K562 (cell line): ENCODE measurements around the gene SH3D21. TPM values are rescaled to one million over a fixed set of nuclear protein-coding genes. Genes with fewer than 3 reads are reported as not detected.

ENCODE experiments used
- ATAC-seq: fragments of 200-7000 bp; cut with Tn5 transposase; 3 replicates; pipeline ENCODE4 v1.9.1; 2020; ENCODE audit warnings: moderate library complexity
- BruUV-seq: library from RNA; stranded (reverse); fragments of 400-500 nt; replicated peaks from 2 replicates; lab custom pipeline; 2021; lab: Mats Ljungman, UMichigan
- CTCF ChIA-PET: fragments of 300-600 bp; formaldehyde crosslinking; extraction: SDS; loops from one replicate; lab custom pipeline; 2021; ENCODE audit warnings: low intra/inter-chr PET ratio; lab: Yijun Ruan, JAX
- POLR2A ChIA-PET: fragments of 300-600, 350-650 bp; sonication (Branson Sonifier 250); formaldehyde crosslinking; extraction: SDS; loops from one replicate; lab custom pipeline; 2021; ENCODE audit warnings: antibody characterized with exemption, inconsistent platforms; lab: Yijun Ruan, JAX
- DNase-seq, 4 experiments: peaks; one replicate each; pipeline versions ENCODE4 v3.0.0 to v3.0.0-alpha.2; 2011 to 2018; ENCODE audit warnings: low spot score in 3 of 4, mixed read lengths in 3 of 4; ENCODE audit errors: extremely low read depth in 1 of 4
- FAIRE-seq: peaks from 2 replicates; lab custom pipeline; 2011; peaks lifted over from hg19 to GRCh38; lab: Jason Lieb, UNC
- H2AFZ ChIP-seq: 2 replicates; pipeline ENCODE4 v1.6.0; 2011; ENCODE audit warnings: low read depth, low read length, control low read depth, inconsistent platforms
- H3K27ac ChIP-seq: fragments of 200-600 bp; 3 replicates; pipeline ENCODE4 v1.8.0; 2011; ENCODE audit warnings: low read depth, mild to moderate bottlenecking, control low read depth, inconsistent platforms, low read length, moderate library complexity, mixed read lengths; ENCODE audit errors: extremely low read depth
- H3K27me3 ChIP-seq, 2 experiments: fragments of 300-600 bp in 1 of 2; 2 replicates in 1 of 2; 3 replicates in 1 of 2; pipeline versions ENCODE4 v1.6.0 to v1.8.0; 2011; ENCODE audit warnings: inconsistent platforms in 2 of 2, low read length in 2 of 2, mild to moderate bottlenecking in 1 of 2, mixed read lengths in 1 of 2, moderate library complexity in 1 of 2; ENCODE audit not compliant: control insufficient read depth in 2 of 2, insufficient read depth in 2 of 2
- H3K36me3 ChIP-seq: fragments of 300-600 bp; 3 replicates; pipeline ENCODE4 v1.8.0; 2011; ENCODE audit warnings: mild to moderate bottlenecking, low read length, inconsistent platforms; ENCODE audit not compliant: control insufficient read depth, insufficient read depth
- H3K4me1 ChIP-seq, 2 experiments: fragments of 200-600 bp in 1 of 2; replicated peaks in 1 of 2; 2 replicates in 1 of 2; 3 replicates in 1 of 2; pipeline versions ENCODE4 v1.5.1 to v1.8.0; 2011; ENCODE audit warnings: inconsistent platforms in 2 of 2, low read length in 2 of 2, mild to moderate bottlenecking in 1 of 2, mixed read lengths in 1 of 2, moderate library complexity in 1 of 2; ENCODE audit not compliant: control insufficient read depth in 2 of 2, insufficient read depth in 2 of 2
- H3K4me2 ChIP-seq: 2 replicates; pipeline ENCODE4 v1.6.1; 2011; ENCODE audit warnings: low read length, control low read depth, inconsistent platforms, mixed read lengths; ENCODE audit not compliant: insufficient read depth
- H3K4me3 ChIP-seq: fragments of 200-600 bp; sonication (generic), shearing (Covaris generic); 2 replicates; pipeline ENCODE4 v1.5.1; 2016; ENCODE audit warnings: control low read depth, inconsistent platforms
- H3K79me2 ChIP-seq: fragments of 200-600 bp; 3 replicates; pipeline ENCODE4 v1.8.0; 2011; ENCODE audit warnings: low read length, inconsistent platforms; ENCODE audit not compliant: control insufficient read depth, insufficient read depth
- H3K9ac ChIP-seq, 2 experiments: 2 replicates each; pipeline versions ENCODE4 v1.6.0 to v1.6.1; 2011; ENCODE audit warnings: low read depth in 2 of 2, low read length in 2 of 2, control low read depth in 1 of 2, inconsistent platforms in 1 of 2, mild to moderate bottlenecking in 1 of 2, mixed read lengths in 1 of 2; ENCODE audit not compliant: insufficient read depth in 1 of 2
- H3K9me1 ChIP-seq: one replicate; pipeline ENCODE4 v1.6.0; 2011; ENCODE audit warnings: inconsistent platforms, mild to moderate bottlenecking, low read length, moderate library complexity; ENCODE audit not compliant: control insufficient read depth, insufficient read depth
- H3K9me3 ChIP-seq: replicated peaks from 2 replicates; pipeline ENCODE4 v1.5.1; 2011; ENCODE audit warnings: low read depth, low read length, inconsistent platforms; ENCODE audit not compliant: control insufficient read depth, insufficient read depth
- H4K20me1 ChIP-seq: replicated peaks from 2 replicates; pipeline ENCODE4 v1.6.1; 2011; ENCODE audit warnings: low read length, inconsistent platforms, mixed read lengths; ENCODE audit not compliant: control insufficient read depth, insufficient read depth
- BDP1 ChIP-seq: IDR thresholded peaks from 3 replicates; pipeline ENCODE4 v1.6.1; 2011; ENCODE audit not compliant: insufficient read length, insufficient read depth
- BRCA1 ChIP-seq, 2 experiments: fragments of 450-650 bp in 1 of 2; sonication (generic) in 1 of 2; formaldehyde crosslinking in 1 of 2; IDR thresholded peaks; 2 replicates each; pipeline versions ENCODE4 v1.5.0 to v1.6.1; 2017 to 2020; ENCODE audit warnings: mild to moderate bottlenecking in 1 of 2, missing genetic modification reagents in 1 of 2
- CAMTA2 ChIP-seq: fragments of 250-450 bp; sonication (Bioruptor Pico); conservative IDR thresholded peaks from 2 replicates; pipeline ENCODE4 v1.5.1; 2022
- EZH2 ChIP-seq: IDR thresholded peaks from 2 replicates; pipeline ENCODE4 v1.6.1; 2012; ENCODE audit warnings: low read depth, mild to moderate bottlenecking, inconsistent platforms, low read length, borderline replicate concordance
- FOXP4 ChIP-seq: sonication (generic); formaldehyde crosslinking; IDR thresholded peaks from 2 replicates; pipeline ENCODE4 v1.8.0; 2022; ENCODE audit warnings: mild to moderate bottlenecking, missing genetic modification reagents, borderline replicate concordance
- GTF2E2 ChIP-seq: fragments of 200-800 bp; sonication (Bioruptor generic); IDR thresholded peaks from 2 replicates; pipeline ENCODE4 v1.6.1; 2016; ENCODE audit warnings: missing genetic modification characterization, missing compliant biosample characterization
- PATZ1 ChIP-seq: fragments of 250-450 bp; sonication (Bioruptor Pico); IDR thresholded peaks from 2 replicates; pipeline ENCODE4 v1.5.0; 2020; ENCODE audit warnings: mild to moderate bottlenecking, borderline replicate concordance
- PYGO2 ChIP-seq: fragments of 450-650 bp; IDR thresholded peaks from 2 replicates; pipeline ENCODE4 v1.6.1; 2016; ENCODE audit warnings: mild to moderate bottlenecking, missing genetic modification characterization, moderate library complexity, missing compliant biosample characterization
- TRIM25 ChIP-seq: fragments of 450-650 bp; IDR thresholded peaks from 2 replicates; pipeline ENCODE4 v1.7.0; 2016; ENCODE audit warnings: borderline replicate concordance
- ZNF212 ChIP-seq: fragments of 450-650 bp; formaldehyde crosslinking; IDR thresholded peaks from 2 replicates; pipeline ENCODE4 v1.4.0; 2020; ENCODE audit warnings: mild to moderate bottlenecking
- WGBS: fragments of 100-300 bp; shearing (Covaris generic); methylation state at CpG from one replicate; pipeline ENCODE4 v1.1.6; 2016; ENCODE audit warnings: low coverage, mixed read lengths; ENCODE audit not compliant: insufficient coverage; ENCODE audit errors: missing lambda C conversion rate; 5-methylcytosine and 5-hydroxymethylcytosine counted together
- in situ Hi-C: fragments of 300-500 bp; cut with MboI; formaldehyde crosslinking; loops from 4 replicates; pipeline ENCODE4 v1.15.0; 2018; ENCODE audit warnings: inconsistent platforms, mixed read lengths
- intact Hi-C: fragments of 100-400 bp; cut with micrococcal nuclease; formaldehyde crosslinking; loops from 2 replicates; pipeline ENCODE4 v1.14.2; 2022
- polyA plus RNA-seq, 8 experiments: library from polyadenylated mRNA; depleted of rRNA in 4 of 8; stranded (reverse) in 5 of 8; unstranded in 3 of 8; fragments of >200 nt; fragmentation: Nextera tagmentation in 2 of 8; fragmentation: Illumina TruSeq in 1 of 8; extraction: Ambion mirVana in 2 of 8; extraction: Trizol in 1 of 8; gene quantifications; 2 replicates each; pipeline versions ENCODE4 v1.2.1 to v1.2.3, GENCODE V29; 2011 to 2014; ENCODE audit warnings: inconsistent platforms in 1 of 8, missing spikeins in 1 of 8
- total RNA-seq, 7 experiments: library from RNA; depleted of rRNA in 6 of 7; stranded (reverse); fragments of >200 nt in 6 of 7; fragmentation: Illumina TruSeq in 2 of 7; extraction: Trizol in 2 of 7; gene quantifications; 2 replicates each; pipeline versions ENCODE4 v1.2.1 to v1.2.3, GENCODE V29; 2011 to 2021; ENCODE audit warnings: low replicate concordance in 1 of 7
- TF ChIP-seq, protein P1 (sequence below): fragments of 200-800 bp; sonication (Bioruptor generic); IDR thresholded peaks from 2 replicates; pipeline ENCODE4 v1.6.1; 2017; ENCODE audit warnings: missing genetic modification characterization, missing compliant biosample characterization

SH3D21 gene
- total and polyA plus RNA-seq, 9 of the 15 experiments (the other 6 are each of a cell fraction or from before 2014, with no cell fraction given): 0.01 to 4.7 (median 1.8) TPM

GRCh38 chr1:36346741-36347370 lies 40.7 kb downstream of the SH3D21 start:
- no peak overlapping the region for H3K27ac ChIP-seq
- no peak for TF ChIP-seq EZH2
- no peak for TF ChIP-seq BRCA1 (IDR thresholded peaks at IDR 0.05)
- TF ChIP-seq BRCA1 (CRISPR knock-in tag; IDR thresholded peaks at IDR 0.05): no peak
- TF ChIP-seq, protein P1, sequence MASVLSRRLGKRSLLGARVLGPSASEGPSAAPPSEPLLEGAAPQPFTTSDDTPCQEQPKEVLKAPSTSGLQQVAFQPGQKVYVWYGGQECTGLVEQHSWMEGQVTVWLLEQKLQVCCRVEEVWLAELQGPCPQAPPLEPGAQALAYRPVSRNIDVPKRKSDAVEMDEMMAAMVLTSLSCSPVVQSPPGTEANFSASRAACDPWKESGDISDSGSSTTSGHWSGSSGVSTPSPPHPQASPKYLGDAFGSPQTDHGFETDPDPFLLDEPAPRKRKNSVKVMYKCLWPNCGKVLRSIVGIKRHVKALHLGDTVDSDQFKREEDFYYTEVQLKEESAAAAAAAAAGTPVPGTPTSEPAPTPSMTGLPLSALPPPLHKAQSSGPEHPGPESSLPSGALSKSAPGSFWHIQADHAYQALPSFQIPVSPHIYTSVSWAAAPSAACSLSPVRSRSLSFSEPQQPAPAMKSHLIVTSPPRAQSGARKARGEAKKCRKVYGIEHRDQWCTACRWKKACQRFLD (CRISPR knock-in tag): no peak
- TF ChIP-seq PYGO2 (tag): no peak
- TF ChIP-seq GTF2E2 (tag): no peak
- no peak for TF ChIP-seq TRIM25
- TF ChIP-seq PATZ1: no peak
- no peak for TF ChIP-seq FOXP4
- TF ChIP-seq BDP1: no peak
- no peak for TF ChIP-seq CAMTA2 (CRISPR knock-in tag)
- no peak for TF ChIP-seq ZNF212 (CRISPR knock-in tag)
- H3K9me1 ChIP-seq: peaks cover 5% of the 10 kb centered on the region
- H3K4me2 ChIP-seq: no peak overlapping the region
- in situ Hi-C loops: loop anchor here (5.0 kb wide), 1 partner anchor 75 kb away; no protein-coding TSS in a partner anchor
- ChIA-PET CTCF (no interaction called here), POLR2A (interaction anchor here (0.6 to 2.1 kb wide), 6 partner anchors 14 to 75 kb away, joined by 3 to 6 read pairs (median 4); partner anchors contain the start of gene LSM10)
- H3K36me3 ChIP-seq: peaks cover 90% of the 10 kb centered on the region; the same call in 2 of the 3 replicates
- DNase-seq (no peak), ATAC-seq (no peak), FAIRE-seq (no peak)
- H3K4me3 ChIP-seq: no peak overlapping the region
- H3K4me1 ChIP-seq: peaks cover 5 to 26% of the 10 kb centered on the region in 2 experiments; a peak in 4 of 5 replicates
- no peaks in the 10 kb centered on the region for H3K9me3 ChIP-seq
- BruUV-seq: no TSS peak
- WGBS: 82% methylated on average over 8 of the region's 8 CpGs
- peaks cover 13% of the 10 kb centered on the region; the same call in 1 of the 2 replicates for H4K20me1 ChIP-seq
- H3K79me2 ChIP-seq: no peaks in the 10 kb centered on the region
- intact Hi-C loops: no loop called here
- peak overlapping the region in 1 of 2 experiments; percentile 56; a peak in 1 of 4 replicates for H3K9ac ChIP-seq
- H3K27me3 ChIP-seq: no peaks in the 10 kb centered on the region
- H2AFZ ChIP-seq: no peak overlapping the region
